AG10803 (cell line): ENCODE data around the gene ZNF584.

Source experiments
- DNase-seq: peaks from one replicate; pipeline ENCODE4 v3.0.0; 2010; ENCODE audit warnings: low read depth
- H3K4me3 ChIP-seq: 2 replicates; pipeline ENCODE4 v1.5.1; 2011; ENCODE audit warnings: mild to moderate bottlenecking, low read length, control low read depth
- TF ChIP-seq, protein P1 (sequence below): conservative IDR thresholded peaks from 2 replicates; pipeline ENCODE4 v1.5.1; 2011; ENCODE audit warnings: mild to moderate bottlenecking, low read length, control low read depth, inconsistent platforms

ZNF584 gene

DNA sequence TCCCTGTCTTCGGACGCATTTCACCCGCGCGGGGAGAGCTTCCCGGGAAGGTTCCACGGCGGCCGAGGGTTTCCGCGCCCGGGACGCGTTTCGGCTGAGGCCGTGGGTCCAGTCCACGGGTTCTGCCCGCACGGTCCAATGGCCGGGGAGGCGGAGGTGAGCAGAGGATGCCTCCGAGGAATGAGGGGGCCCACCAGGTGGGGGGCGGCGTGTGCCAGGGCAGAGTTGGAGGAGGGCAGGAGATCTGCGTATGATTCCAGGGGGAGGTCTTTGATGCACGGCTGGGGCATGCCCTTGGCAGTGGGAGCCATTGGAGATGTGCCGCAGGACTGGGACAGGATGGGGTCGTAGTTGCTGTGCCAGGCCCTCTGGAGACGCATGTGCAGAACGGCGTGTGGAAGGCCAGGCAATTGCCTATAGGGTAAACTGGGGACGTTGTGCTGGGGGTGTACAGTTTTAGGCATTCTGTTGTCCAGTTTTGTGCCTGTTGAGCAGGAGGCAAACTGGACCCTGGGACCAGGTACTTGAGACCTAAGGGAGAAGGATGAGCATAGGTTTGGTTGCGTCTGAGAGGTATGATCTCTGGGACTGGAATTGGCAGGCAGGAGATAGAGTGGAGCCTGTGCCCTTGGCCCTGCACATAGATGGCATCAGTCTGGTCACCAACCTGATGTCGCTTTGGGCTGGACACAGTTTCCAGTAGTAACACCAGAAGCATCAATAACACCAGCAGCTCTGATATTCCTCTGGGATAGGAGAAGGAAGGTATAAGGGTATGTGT, 751 bp downstream of the ZNF584 start:
- DNase-seq: no peak
- TF ChIP-seq, protein P1, sequence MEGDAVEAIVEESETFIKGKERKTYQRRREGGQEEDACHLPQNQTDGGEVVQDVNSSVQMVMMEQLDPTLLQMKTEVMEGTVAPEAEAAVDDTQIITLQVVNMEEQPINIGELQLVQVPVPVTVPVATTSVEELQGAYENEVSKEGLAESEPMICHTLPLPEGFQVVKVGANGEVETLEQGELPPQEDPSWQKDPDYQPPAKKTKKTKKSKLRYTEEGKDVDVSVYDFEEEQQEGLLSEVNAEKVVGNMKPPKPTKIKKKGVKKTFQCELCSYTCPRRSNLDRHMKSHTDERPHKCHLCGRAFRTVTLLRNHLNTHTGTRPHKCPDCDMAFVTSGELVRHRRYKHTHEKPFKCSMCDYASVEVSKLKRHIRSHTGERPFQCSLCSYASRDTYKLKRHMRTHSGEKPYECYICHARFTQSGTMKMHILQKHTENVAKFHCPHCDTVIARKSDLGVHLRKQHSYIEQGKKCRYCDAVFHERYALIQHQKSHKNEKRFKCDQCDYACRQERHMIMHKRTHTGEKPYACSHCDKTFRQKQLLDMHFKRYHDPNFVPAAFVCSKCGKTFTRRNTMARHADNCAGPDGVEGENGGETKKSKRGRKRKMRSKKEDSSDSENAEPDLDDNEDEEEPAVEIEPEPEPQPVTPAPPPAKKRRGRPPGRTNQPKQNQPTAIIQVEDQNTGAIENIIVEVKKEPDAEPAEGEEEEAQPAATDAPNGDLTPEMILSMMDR: peak; percentile 3; the same call in 1 of the 2 replicates
- H3K4me3 ChIP-seq: peak overlapping the region; percentile 93

DNA sequence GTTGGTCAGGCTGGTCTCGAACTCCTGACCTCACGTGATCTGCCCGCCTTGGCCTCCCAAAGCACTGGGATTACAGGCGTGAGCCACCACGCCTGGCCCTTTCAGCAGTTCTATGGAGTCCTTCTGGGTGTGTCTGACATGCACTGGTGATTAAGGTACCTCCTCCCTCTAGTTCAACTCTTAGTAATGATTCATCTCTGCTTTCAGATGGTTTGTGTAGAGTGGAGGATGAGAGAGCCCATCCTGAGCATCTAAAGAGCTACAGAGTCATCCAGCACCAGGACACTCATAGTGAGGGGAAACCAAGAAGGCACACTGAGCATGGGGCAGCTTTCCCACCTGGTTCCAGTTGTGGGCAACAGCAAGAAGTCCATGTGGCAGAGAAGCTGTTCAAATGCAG, 8.2 kb downstream of the ZNF584 start:
- no peak for DNase-seq
- TF ChIP-seq, protein P1: no peak

DNA sequence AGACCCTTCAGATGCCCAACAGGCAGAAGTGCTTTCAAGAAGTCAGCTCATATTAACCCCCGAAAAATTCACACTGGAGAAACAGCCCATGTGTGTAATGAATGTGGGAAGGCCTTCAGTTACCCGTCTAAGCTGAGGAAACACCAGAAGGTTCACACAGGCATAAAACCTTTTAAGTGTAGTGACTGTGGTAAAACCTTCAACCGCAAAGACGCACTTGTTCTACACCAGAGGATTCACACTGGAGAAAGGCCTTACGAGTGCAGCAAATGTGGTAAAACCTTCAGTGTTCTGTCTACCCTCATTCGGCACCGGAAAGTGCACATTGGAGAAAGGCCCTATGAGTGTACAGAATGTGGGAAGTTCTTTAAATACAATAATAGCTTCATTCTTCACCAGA, 8.6 kb downstream of the ZNF584 start:
- no peak for DNase-seq
- H3K4me3 ChIP-seq: no peak overlapping the region
- TF ChIP-seq, protein P1: no peak

More for the DNA sequence above, 8.2 kb downstream of the ZNF584 start:
- H3K4me3 ChIP-seq: no peak overlapping the region

DNA sequence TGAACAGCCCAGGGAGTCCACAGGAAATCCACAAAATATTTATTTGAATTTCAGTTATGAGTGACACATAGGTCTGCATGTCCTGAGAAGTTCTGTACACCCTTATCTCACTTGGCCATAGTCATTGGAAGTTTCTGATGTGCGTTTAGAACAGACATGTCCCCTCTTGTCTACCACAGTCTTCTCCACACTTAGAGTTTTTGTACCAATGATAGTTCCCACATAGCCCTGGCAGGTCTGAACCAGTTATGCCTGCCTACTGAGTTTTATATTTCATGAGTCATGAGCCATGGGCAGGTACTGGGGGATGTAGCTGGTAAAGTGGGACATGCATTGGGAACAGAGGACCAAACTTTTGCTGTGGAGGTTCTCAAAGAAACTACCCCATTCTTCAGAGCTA, 20.2 kb downstream of the ZNF584 start:
- TF ChIP-seq, protein P1: no peak
- no peak overlapping the region for H3K4me3 ChIP-seq
- DNase-seq: no peak

DNA sequence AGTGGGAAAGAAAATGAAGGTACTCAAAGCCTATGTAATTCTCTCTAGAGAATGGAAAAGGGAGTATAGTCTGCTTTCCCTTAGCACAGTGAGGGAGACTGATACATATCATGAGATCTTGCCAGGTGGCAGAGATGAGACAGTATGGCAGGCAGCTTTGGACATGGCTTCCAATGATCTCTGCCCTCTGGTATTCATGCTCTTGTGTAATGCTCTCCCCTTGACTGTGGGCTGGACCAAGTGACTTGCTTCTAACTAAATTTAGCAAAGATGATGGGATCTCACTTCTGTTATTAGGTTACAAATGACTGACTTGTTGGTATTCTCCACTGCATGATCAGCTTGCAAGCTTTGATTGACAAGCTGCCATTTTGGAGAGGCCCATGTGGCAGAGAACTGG, 21.3 kb downstream of the ZNF584 start:
- no peak overlapping the region for H3K4me3 ChIP-seq
- TF ChIP-seq, protein P1: no peak
- no peak for DNase-seq

DNA sequence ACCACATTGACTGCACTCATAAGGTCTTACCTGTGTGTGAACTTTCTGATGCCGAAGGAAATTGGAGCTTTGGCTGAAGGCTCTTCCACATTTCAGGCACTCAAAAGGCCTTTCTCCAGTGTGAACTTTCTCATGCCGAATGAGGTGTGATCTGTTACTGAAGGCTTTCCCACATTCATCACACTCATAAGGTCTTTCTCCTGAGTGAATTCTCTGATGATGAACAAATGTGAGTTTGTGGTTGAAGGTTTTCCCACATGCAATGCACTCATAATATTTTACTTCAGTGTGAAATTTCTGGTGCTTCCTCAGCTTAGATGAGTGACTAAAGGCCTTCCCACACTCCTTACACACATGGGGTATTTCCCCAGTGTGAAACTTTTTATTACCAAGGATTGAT, 25.8 kb downstream of the ZNF584 start:
- TF ChIP-seq, protein P1: no peak
- H3K4me3 ChIP-seq: no peak overlapping the region

More for the DNA sequence above, 25.8 kb downstream of the ZNF584 start:
- peak; percentile 11 for DNase-seq
